NCI-H2029 treated with DMSO at 0.1 percent for 48 hours (cell line): ENCODE data around the gene EHMT1.
A peak's percentile ranks its signal among the peaks of the same experiment; 100 is the strongest.
"Not testable (repeated sequence)": the region's sequence is repeated elsewhere in the genome, so short reads cannot be mapped to it uniquely, and the experiment has no call there.

Source experiments
- DNase-seq: peaks from one replicate; lab custom pipeline; 2025; lab: John Stamatoyannopoulos, UW

EHMT1 gene

DNA sequence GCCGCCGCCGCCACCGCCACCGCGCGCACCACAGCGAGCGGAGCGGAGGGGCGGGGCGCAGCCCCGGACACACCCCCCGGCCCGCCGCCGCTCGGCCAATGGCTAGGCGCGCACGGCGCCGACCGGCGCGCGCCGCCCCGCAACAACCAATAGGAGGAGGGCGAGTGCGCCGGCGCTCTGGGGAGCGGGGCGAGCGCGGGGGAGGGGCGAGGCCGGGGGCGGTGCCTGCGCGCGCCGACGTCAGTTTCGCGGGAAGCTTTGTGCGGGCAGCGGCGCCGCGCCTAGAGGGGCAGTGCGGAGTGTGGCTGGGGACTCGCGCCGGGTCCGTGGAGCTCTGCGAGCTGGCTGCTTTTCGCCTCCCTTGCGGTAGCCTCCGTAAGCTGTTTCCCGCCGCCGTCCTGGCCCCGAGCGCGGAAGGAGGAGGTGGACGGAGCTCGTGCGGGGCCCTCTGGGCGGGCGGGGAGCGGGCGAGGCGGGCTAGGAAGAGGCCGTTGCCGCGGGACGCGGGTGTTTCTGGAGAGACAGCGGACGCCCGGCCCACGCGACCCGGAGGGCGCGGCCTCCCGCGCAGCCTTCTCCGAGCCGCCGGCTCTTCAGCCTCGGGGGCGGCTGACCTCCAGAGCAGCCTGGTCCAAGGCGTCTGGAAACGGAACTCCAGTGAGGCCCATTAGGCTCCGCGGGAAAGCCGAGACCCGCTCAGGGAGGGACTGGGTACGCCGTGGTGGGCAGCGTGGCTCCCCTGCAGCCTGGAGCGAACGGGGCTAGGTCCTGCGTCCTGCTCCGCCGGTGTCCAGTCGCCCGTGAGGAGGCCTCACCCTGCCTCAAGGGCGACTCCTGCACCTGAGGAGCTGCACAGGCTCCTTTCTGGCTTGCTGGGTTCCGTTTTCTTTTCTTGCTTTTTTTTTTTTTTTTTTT lies 28.1 kb upstream of the EHMT1 start, which contains the start of gene ZMYND19:
ZMYND19 (minus strand) TSS at position 44 of the 915 bp plus-strand sequence. CDS start 249 bp downstream, outside the sequence.
- DNase-seq, result peak; percentile 51

GRCh38 chr9:137592767-137593166 lies 26.0 kb upstream of the EHMT1 start:
- no peak for DNase-seq

GRCh38 chr9:137593176-137593575 lies 25.6 kb upstream of the EHMT1 start:
- DNase-seq, result peak; percentile 49

- not testable (repeated sequence) for DNase-seq
Measured at GRCh38 chr9:137596577-137596976, 22.2 kb upstream of the EHMT1 start.

- DNase-seq, result no peak
Measured at GRCh38 chr9:137598943-137599342, 19.9 kb upstream of the EHMT1 start.

GRCh38 chr9:137602661-137603060 lies 16.1 kb upstream of the EHMT1 start:
- DNase-seq, result no peak

DNA sequence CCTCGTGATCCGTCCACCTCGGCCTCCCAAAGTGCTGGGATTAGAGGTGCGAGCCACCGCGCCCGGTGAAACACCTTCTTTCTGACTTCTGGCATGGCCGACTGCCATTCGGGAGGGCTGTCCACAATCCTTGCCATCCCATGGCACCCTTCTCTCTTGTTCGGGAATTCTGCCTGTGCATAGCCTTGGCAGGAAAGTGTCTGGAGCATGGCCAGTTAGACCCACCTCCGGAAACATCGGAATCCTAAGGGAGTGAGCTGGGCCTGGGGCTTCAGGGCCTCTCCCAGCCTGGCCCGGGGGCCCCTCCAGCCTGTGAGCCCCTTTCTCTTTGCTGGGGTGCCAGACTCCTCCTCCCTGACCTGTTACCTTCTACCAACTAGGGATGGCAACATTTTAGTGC lies 14.9 kb upstream of the EHMT1 start:
- no peak for DNase-seq

DNA sequence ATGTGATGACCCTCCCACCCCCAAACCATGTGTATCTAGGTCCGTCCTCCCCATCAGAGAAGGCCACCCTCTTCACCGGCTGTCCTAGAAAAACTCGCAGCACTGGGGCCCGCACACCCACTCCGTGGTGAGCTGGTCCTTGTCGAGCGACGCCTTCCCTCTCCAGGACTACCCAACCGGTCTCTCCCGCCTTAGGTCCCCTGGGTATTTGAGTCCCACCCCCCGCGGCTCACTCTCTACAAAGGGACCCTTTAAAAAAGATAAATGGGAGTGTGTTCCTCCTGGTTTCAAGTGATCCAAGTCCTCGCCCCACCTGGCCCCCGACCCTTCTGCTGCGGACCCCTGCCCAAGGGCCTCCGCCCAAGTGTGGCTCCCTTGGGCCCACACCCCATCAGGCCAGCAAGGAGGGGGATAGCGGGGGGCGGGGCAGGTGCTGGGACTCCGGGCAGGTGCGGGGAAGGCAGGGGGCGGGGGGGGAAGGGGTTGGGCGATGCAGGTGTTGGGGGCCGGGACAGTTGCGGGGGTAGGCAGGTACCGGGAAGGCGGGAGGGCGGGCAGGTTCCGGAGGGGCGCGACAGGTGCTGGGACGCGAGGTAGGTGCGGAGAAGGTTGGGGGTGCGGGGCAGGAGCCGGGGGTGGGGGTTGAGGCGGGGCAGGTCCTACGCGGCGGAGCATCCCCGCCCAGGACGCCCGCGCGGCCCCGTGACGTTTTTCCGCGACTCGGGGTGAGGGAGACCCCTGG lies 14.3 kb upstream of the EHMT1 start:
- no peak for DNase-seq

GRCh38 chr9:137605121-137606004 lies 13.4 kb upstream of the EHMT1 start, which contains the start of gene ARRDC1:
Gene ARRDC1, plus strand, starts transcription at chr9:137605686. Its CDS starts 32 bp downstream, at chr9:137605718.
- DNase-seq, result peak; percentile 61

GRCh38 chr9:137606005-137606621 lies 12.7 kb upstream of the EHMT1 start:
- no peak for DNase-seq

- DNase-seq, result no peak
Measured at GRCh38 chr9:137606734-137607138, 12.1 kb upstream of the EHMT1 start.

GRCh38 chr9:137607141-137607857 lies 11.5 kb upstream of the EHMT1 start:
- no peak for DNase-seq

- DNase-seq, result no peak
Measured at GRCh38 chr9:137610944-137611343, 7.9 kb upstream of the EHMT1 start.

GRCh38 chr9:137611623-137612609 lies 6.9 kb upstream of the EHMT1 start:
- DNase-seq, result peak; percentile 19

DNA sequence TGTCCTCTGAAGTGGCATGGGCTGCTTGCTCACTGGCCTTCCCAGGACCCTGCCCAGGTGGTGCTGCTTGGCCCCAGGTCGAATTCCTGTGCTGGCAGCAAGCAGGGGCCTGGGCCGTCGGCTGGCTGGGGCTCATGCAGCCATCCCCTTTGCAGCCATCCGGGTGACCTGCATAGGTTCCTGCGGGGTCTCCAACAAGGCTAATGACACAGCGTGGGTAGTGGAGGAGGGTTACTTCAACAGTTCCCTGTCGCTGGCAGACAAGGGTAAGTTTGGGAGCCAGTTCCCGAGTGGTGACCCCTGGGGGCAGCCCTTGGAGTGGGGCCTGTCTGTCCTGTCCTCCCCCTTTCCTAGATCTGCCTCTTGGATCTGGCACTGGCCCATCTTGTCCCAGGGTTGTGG lies 6.1 kb upstream of the EHMT1 start:
- DNase-seq, result no peak

- no peak for DNase-seq
Measured at GRCh38 chr9:137613259-137613658, 5.5 kb upstream of the EHMT1 start.

GRCh38 chr9:137613738-137614523 lies 4.9 kb upstream of the EHMT1 start:
- DNase-seq, result no peak

DNA sequence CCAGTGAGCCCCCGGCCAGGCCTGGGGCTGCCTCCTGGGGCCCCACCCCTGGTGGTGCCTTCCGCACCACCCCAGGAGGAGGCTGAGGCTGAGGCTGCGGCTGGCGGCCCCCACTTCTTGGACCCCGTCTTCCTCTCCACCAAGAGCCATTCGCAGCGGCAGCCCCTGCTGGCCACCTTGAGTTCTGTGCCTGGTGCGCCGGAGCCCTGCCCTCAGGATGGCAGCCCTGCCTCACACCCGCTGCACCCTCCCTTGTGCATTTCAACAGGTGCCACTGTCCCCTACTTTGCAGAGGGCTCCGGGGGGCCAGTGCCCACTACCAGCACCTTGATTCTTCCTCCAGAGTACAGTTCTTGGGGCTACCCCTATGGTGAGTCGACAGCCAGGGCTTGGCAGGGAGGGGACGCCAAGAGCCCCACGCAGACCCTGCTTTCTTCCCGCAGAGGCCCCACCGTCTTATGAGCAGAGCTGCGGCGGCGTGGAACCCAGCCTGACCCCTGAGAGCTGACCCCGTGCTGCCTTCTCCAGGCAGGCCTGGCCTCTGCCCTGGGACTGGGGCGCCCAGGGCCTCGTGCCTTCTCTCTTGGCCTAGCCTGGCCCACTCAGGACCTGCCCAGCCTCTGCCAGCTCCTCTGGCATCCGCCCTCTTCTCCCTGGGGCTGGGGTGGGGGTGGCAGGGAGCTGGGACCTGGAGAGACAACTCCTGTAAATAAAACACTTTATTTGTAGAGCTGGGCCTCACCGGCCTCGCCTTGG lies 4.0 kb upstream of the EHMT1 start:
- DNase-seq, result no peak
